ENCODE data around the gene CD8A. TPM values are rescaled to one million over a fixed set of nuclear protein-coding genes. Genes with fewer than 3 reads are reported as not detected.

CD8A gene
- total and polyA plus RNA-seq, 2 donors (not counting 1 experiment from before 2014, with no cell fraction given): not detected

DNA sequence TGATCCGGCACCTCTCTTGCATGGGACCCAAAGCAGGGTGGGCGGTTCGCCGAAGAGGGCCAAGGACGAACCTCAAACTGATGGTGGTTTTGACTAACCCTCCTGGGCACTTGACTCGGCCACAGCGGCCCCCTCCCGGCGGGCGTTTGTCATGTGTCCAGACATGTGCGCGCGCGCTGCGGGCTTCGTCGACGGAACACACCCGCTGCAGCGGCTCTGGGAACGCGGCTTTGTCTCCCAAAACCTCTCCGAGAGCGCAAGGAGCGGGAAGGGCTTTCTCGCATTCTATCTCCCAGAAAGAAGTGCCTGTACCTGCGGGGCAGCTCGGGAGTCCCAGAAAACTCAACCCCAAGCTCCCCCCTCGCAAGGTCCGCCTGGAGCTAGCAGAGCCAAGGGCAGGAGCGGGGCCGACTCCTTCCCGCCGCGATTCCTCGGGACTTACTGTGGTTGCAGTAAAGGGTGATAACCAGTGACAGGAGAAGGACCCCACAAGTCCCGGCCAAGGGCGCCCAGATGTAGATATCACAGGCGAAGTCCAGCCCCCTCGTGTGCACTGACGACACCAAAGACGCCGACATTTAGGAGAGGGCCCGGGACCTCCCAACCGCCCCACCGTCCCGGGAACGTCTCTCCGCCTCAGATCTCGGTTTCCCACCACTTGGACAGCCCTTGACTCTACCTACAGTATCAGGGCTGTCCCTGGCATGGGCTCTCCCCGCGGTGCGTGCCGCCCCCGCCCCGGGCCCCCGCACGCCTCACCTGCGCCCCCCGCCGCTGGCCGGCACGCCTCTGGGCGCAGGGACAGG lies 1.6 kb downstream of the CD8A start:
- H2AFZ ChIP-seq (ENCODE audit: low read length): no peak overlapping the region
- no peak overlapping the region for H3K9ac ChIP-seq (ENCODE audit: insufficient read depth, low read length)
- peaks cover 47% of the 10 kb centered on the region for H3K27me3 ChIP-seq (ENCODE audit: control insufficient read depth, insufficient read depth, low read length)
- peak overlapping the region; percentile 23 for H3K4me2 ChIP-seq (ENCODE audit: extremely low read depth, insufficient read depth, low read length)
- no peaks in the 10 kb centered on the region for H4K20me1 ChIP-seq (ENCODE audit: control insufficient read depth, extremely low read depth, insufficient read depth, low read length)
- no peak overlapping the region for H3K27ac ChIP-seq (ENCODE audit: insufficient read depth, low read length)
- no peaks in the 10 kb centered on the region for H3K9me3 ChIP-seq (ENCODE audit: control insufficient read depth, insufficient read depth, low read depth, low read length)
- peak; percentile 50 for TF ChIP-seq EZH2 (IDR thresholded peaks at IDR 0.05; ENCODE audit: low read length, missing control alignments)
- TF ChIP-seq CTCF (conservative IDR thresholded peaks at IDR 0.05 in 1 of 2, IDR thresholded peaks at IDR 0.05 in 1 of 2; ENCODE audit: low read depth in 1 of 2, low read length in 2 of 2): no peak
- H3K4me1 ChIP-seq (ENCODE audit: control insufficient read depth, extremely low read depth, insufficient read depth, low read length): no peaks in the 10 kb centered on the region
- no peaks in the 10 kb centered on the region for H3K36me3 ChIP-seq (ENCODE audit: control insufficient read depth, insufficient read depth, low read length)
- peak overlapping the region in 1 of 4 experiments; percentile 4 for H3K4me3 ChIP-seq (replicated peaks in 1 of 4; ENCODE audit: control extremely low read depth in 1 of 4, insufficient read depth in 1 of 4, low read depth in 3 of 4, low read length in 4 of 4)
- no peaks in the 10 kb centered on the region for H3K79me2 ChIP-seq (ENCODE audit: control insufficient read depth, insufficient read depth, low read length)
- DNase-seq (ENCODE audit: low read depth in 2 of 2): no peak

DNA sequence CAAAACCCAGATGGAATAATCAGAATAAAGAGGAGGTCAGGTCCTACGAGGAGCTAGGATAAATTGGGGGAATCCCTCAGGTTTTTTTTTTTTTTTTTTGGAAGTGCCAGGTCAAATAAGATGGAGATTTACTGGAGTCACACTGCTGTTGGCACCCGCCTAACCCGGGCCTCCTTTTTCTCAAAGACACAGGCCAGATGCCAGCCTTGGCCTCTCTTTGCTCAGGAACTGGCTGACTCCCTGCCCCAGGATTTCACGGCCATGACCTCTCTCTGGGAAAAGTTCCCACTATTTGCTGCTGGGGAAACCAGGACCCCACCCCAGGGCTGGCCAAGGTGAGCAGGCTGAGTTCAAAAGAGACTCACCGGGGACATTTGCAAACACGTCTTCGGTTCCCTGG lies 2.5 kb downstream of the CD8A start:
- H3K79me2 ChIP-seq (ENCODE audit: control insufficient read depth, insufficient read depth, low read length): no peaks in the 10 kb centered on the region
- TF ChIP-seq EZH2 (IDR thresholded peaks at IDR 0.05; ENCODE audit: low read length, missing control alignments) (no peak), CTCF (conservative IDR thresholded peaks at IDR 0.05 in 1 of 2, IDR thresholded peaks at IDR 0.05 in 1 of 2; ENCODE audit: low read depth in 1 of 2, low read length in 2 of 2) (no peak)
- H3K27ac ChIP-seq (ENCODE audit: insufficient read depth, low read length): no peak overlapping the region
- no peak for DNase-seq (ENCODE audit: low read depth in 2 of 2)
- H3K4me2 ChIP-seq (ENCODE audit: extremely low read depth, insufficient read depth, low read length): no peak overlapping the region
- no peak overlapping the region for H3K9ac ChIP-seq (ENCODE audit: insufficient read depth, low read length)
- no peaks in the 10 kb centered on the region for H3K9me3 ChIP-seq (ENCODE audit: control insufficient read depth, insufficient read depth, low read depth, low read length)
- H3K4me1 ChIP-seq (ENCODE audit: control insufficient read depth, extremely low read depth, insufficient read depth, low read length): no peaks in the 10 kb centered on the region
- H3K27me3 ChIP-seq (ENCODE audit: control insufficient read depth, insufficient read depth, low read length): peaks cover 46% of the 10 kb centered on the region
- no peaks in the 10 kb centered on the region for H3K36me3 ChIP-seq (ENCODE audit: control insufficient read depth, insufficient read depth, low read length)
- no peak overlapping the region for H2AFZ ChIP-seq (ENCODE audit: low read length)
- no peak overlapping the region for H3K4me3 ChIP-seq (replicated peaks in 1 of 4; ENCODE audit: control extremely low read depth in 1 of 4, insufficient read depth in 1 of 4, low read depth in 3 of 4, low read length in 4 of 4)
- H4K20me1 ChIP-seq (ENCODE audit: control insufficient read depth, extremely low read depth, insufficient read depth, low read length): no peaks in the 10 kb centered on the region

DNA sequence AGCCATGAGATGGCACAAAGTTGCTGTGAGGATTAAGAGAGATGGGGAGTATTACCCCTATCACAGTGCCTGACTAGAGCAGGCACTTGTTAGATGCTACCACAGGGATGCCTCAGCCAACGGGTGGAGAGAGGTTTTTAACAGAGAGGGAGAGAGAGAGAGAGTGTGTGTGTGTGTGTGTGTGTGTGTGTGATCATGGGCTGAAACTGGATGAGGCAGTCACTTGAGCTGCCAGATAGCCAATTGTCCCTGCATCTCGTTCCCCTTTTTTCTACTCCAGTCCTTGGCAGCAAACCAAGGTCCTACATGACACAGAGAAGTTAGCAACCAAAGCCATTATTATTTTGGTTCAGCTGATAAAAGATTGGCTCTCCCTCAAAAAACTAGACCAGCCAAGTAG lies 3.0 kb downstream of the CD8A start:
- H3K27ac ChIP-seq (ENCODE audit: insufficient read depth, low read length): no peak overlapping the region
- no peaks in the 10 kb centered on the region for H3K4me1 ChIP-seq (ENCODE audit: control insufficient read depth, extremely low read depth, insufficient read depth, low read length)
- no peaks in the 10 kb centered on the region for H4K20me1 ChIP-seq (ENCODE audit: control insufficient read depth, extremely low read depth, insufficient read depth, low read length)
- H2AFZ ChIP-seq (ENCODE audit: low read length): no peak overlapping the region
- DNase-seq (ENCODE audit: low read depth in 2 of 2): no peak
- H3K4me2 ChIP-seq (ENCODE audit: extremely low read depth, insufficient read depth, low read length): no peak overlapping the region
- H3K27me3 ChIP-seq (ENCODE audit: control insufficient read depth, insufficient read depth, low read length): peaks cover 43% of the 10 kb centered on the region
- no peaks in the 10 kb centered on the region for H3K79me2 ChIP-seq (ENCODE audit: control insufficient read depth, insufficient read depth, low read length)
- no peak overlapping the region for H3K9ac ChIP-seq (ENCODE audit: insufficient read depth, low read length)
- no peaks in the 10 kb centered on the region for H3K9me3 ChIP-seq (ENCODE audit: control insufficient read depth, insufficient read depth, low read depth, low read length)
- H3K4me3 ChIP-seq (replicated peaks in 1 of 4; ENCODE audit: control extremely low read depth in 1 of 4, insufficient read depth in 1 of 4, low read depth in 3 of 4, low read length in 4 of 4): no peak overlapping the region
- no peak for TF ChIP-seq CTCF (conservative IDR thresholded peaks at IDR 0.05 in 1 of 2, IDR thresholded peaks at IDR 0.05 in 1 of 2; ENCODE audit: low read depth in 1 of 2, low read length in 2 of 2)
- peak; percentile 44 for TF ChIP-seq EZH2 (IDR thresholded peaks at IDR 0.05; ENCODE audit: low read length, missing control alignments)
- no peaks in the 10 kb centered on the region for H3K36me3 ChIP-seq (ENCODE audit: control insufficient read depth, insufficient read depth, low read length)
